Smooth muscle cell (in vitro differentiated cells): Measurements from ENCODE around the gene SCFD1. TPM values are rescaled to one million over a fixed set of nuclear protein-coding genes. Genes with fewer than 3 reads are reported as not detected.

ENCODE experiments used
- DNase-seq: peaks from one replicate; lab custom pipeline; 2025; ENCODE audit not compliant: unreplicated experiment; lab: John Stamatoyannopoulos, UW
- H2AFZ ChIP-seq: fragments of 200-600 bp; sonication (generic); 2 replicates; pipeline ENCODE4 v1.6.0; 2016; ENCODE audit warnings: antibody characterized with exemption, low read depth, mild to moderate bottlenecking
- H3F3A ChIP-seq: fragments of 200-600 bp; sonication (generic); 2 replicates; pipeline ENCODE4 v1.6.0; 2017; ENCODE audit warnings: antibody characterized with exemption, low read depth
- H3K27ac ChIP-seq: fragments of 200-600 bp; sonication (generic); 2 replicates; pipeline ENCODE4 v1.5.1; 2016; ENCODE audit warnings: low read depth, mild to moderate bottlenecking
- H3K27me3 ChIP-seq: fragments of 200-600 bp; sonication (generic); 2 replicates; pipeline ENCODE4 v1.6.1; 2016; ENCODE audit warnings: low read depth, mild to moderate bottlenecking
- H3K36me3 ChIP-seq: fragments of 200-600 bp; sonication (generic); 2 replicates; pipeline ENCODE4 v1.5.1; 2016; ENCODE audit warnings: low read depth
- H3K4me1 ChIP-seq: fragments of 200-600 bp; sonication (generic); 2 replicates; pipeline ENCODE4 v1.5.1; 2016; ENCODE audit warnings: low read depth
- H3K4me2 ChIP-seq: fragments of 200-600 bp; sonication (generic); 2 replicates; pipeline ENCODE4 v1.6.0; 2016; ENCODE audit warnings: mild to moderate bottlenecking
- H3K4me3 ChIP-seq: fragments of 200-600 bp; sonication (generic); 2 replicates; pipeline ENCODE4 v1.5.1; 2016; ENCODE audit warnings: mild to moderate bottlenecking
- H3K79me2 ChIP-seq: fragments of 200-600 bp; sonication (generic); 2 replicates; pipeline ENCODE4 v1.6.0; 2016; ENCODE audit warnings: low read depth, mild to moderate bottlenecking
- H3K9ac ChIP-seq: fragments of 200-600 bp; sonication (generic); 2 replicates; pipeline ENCODE4 v1.6.0; 2016; ENCODE audit warnings: low read depth
- H3K9me3 ChIP-seq: fragments of 200-600 bp; sonication (generic); replicated peaks from 2 replicates; pipeline ENCODE4 v1.5.1; 2016; ENCODE audit warnings: low read depth
- H4K20me1 ChIP-seq: fragments of 200-600 bp; sonication (generic); 2 replicates; pipeline ENCODE4 v1.6.0; 2016; ENCODE audit warnings: low read depth
- WGBS: methylation state at CpG from one replicate; pipeline ENCODE4 v1.1.7; 2016; ENCODE audit warnings: low lambda C conversion rate; 5-methylcytosine and 5-hydroxymethylcytosine counted together
- polyA plus RNA-seq: library from polyadenylated mRNA; unstranded; fragments of >200 nt; fragmentation: Nextera tagmentation; extraction: Ambion mirVana; gene quantifications from 2 replicates; pipeline ENCODE4 v1.2.1, GENCODE V29; 2016
- total RNA-seq: library from RNA; depleted of rRNA; stranded (reverse); fragments of >200 nt; gene quantifications from 2 replicates; pipeline ENCODE4 v1.2.3, GENCODE V29; 2014
- TF ChIP-seq, protein P1 (sequence below): fragments of 200-600 bp; sonication (generic); IDR thresholded peaks from 2 replicates; pipeline ENCODE4 v1.5.1; 2017; ENCODE audit warnings: borderline replicate concordance, mild to moderate bottlenecking, antibody characterized with exemption; ENCODE audit not compliant: insufficient read depth, poor library complexity, severe bottlenecking

The SCFD1 gene
- total and polyA plus RNA-seq, 2 experiments from 2014 or later: 88.3 to 102 TPM

DNA sequence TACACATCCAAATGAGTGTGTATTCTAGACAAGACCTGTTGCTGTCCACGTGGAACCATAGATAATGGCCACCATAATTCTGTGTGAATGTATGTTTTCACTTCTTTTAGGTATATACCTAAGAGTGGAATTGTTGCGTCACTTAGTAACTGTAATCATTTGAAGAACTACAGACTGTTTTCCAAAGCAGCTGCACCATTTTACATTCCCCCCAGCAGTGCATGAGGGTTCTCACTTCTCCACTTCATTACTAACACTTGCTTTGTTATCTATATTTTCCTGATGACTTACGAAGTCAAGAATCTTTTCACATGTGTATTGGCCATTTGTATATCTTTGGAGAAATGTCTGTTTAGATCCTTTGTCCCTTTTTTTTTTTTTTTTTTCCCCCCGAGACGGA is 106.4 kb downstream of the SCFD1 start:
- H3K36me3 ChIP-seq: peaks cover 35% of the 10 kb centered on the region
- WGBS: 89% methylated on average over 5 of the region's 5 CpGs

DNA sequence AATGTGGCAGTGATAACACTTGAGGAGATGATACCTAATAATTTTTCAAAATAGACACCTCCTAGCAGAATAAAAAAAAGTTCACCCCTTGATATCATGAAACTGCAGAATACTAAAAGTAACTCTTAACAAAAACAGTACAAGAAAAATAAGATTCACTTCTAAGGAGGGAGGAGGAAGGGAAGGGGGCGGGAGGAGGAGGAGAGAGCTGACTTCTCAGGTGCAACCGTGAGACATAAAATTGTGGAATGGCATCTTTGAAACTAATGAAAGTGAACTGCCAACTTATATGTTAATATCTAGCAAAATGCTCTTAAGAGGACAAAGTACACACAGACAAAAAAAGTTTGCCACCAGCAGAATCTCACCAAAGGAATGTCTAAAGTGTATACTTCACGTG is 115.8 kb downstream of the SCFD1 start:
- Histone ChIP-seq H3K4me1 (no peaks in the 10 kb centered on the region), H3K4me2 (no peak overlapping the region), H3K4me3 (no peak overlapping the region), H3K36me3 (peaks cover 16% of the 10 kb centered on the region), H2AFZ (no peak overlapping the region), H3K79me2 (no peaks in the 10 kb centered on the region), H3K27me3 (no peaks in the 10 kb centered on the region), H4K20me1 (peaks cover 9% of the 10 kb centered on the region), H3K9me3 (no peaks in the 10 kb centered on the region), H3F3A (peaks cover 3% of the 10 kb centered on the region), H3K9ac (no peak overlapping the region), H3K27ac (no peak overlapping the region)
- TF ChIP-seq, protein P1, sequence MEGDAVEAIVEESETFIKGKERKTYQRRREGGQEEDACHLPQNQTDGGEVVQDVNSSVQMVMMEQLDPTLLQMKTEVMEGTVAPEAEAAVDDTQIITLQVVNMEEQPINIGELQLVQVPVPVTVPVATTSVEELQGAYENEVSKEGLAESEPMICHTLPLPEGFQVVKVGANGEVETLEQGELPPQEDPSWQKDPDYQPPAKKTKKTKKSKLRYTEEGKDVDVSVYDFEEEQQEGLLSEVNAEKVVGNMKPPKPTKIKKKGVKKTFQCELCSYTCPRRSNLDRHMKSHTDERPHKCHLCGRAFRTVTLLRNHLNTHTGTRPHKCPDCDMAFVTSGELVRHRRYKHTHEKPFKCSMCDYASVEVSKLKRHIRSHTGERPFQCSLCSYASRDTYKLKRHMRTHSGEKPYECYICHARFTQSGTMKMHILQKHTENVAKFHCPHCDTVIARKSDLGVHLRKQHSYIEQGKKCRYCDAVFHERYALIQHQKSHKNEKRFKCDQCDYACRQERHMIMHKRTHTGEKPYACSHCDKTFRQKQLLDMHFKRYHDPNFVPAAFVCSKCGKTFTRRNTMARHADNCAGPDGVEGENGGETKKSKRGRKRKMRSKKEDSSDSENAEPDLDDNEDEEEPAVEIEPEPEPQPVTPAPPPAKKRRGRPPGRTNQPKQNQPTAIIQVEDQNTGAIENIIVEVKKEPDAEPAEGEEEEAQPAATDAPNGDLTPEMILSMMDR: no peak
- DNase-seq: no peak
- WGBS: 79% methylated on average over 3 of the region's 3 CpGs

More for the DNA sequence above, 106.4 kb downstream of the SCFD1 start:
- Histone ChIP-seq H3K27me3 (no peaks in the 10 kb centered on the region), H3K27ac (no peak overlapping the region), H3K4me2 (no peak overlapping the region), H3K79me2 (peaks cover 14% of the 10 kb centered on the region), H3K9me3 (no peaks in the 10 kb centered on the region), H3K9ac (no peak overlapping the region), H3K4me1 (no peaks in the 10 kb centered on the region), H4K20me1 (peaks cover 38% of the 10 kb centered on the region), H2AFZ (no peak overlapping the region), H3F3A (no peaks in the 10 kb centered on the region), H3K4me3 (no peak overlapping the region)
- DNase-seq: no peak
- TF ChIP-seq, protein P1: no peak

- H3K4me1 ChIP-seq: no peaks in the 10 kb centered on the region
- no peak overlapping the region for H2AFZ ChIP-seq
- no peaks in the 10 kb centered on the region for H3K79me2 ChIP-seq
- H3K27ac ChIP-seq: no peak overlapping the region
- no peaks in the 10 kb centered on the region for H4K20me1 ChIP-seq
- H3K9me3 ChIP-seq: no peaks in the 10 kb centered on the region
- TF ChIP-seq, protein P1: no peak
- peaks cover 15% of the 10 kb centered on the region for H3K36me3 ChIP-seq
- WGBS: 90% methylated on average over 4 of the region's 4 CpGs
- H3K27me3 ChIP-seq: no peaks in the 10 kb centered on the region
- no peak overlapping the region for H3K4me3 ChIP-seq
- H3K4me2 ChIP-seq: no peak overlapping the region
- no peak for DNase-seq
- no peak overlapping the region for H3K9ac ChIP-seq
- H3F3A ChIP-seq: peaks cover 3% of the 10 kb centered on the region
Measured at GRCh38 chr14:30738978-30739377, 116.9 kb downstream of the SCFD1 start.

DNA sequence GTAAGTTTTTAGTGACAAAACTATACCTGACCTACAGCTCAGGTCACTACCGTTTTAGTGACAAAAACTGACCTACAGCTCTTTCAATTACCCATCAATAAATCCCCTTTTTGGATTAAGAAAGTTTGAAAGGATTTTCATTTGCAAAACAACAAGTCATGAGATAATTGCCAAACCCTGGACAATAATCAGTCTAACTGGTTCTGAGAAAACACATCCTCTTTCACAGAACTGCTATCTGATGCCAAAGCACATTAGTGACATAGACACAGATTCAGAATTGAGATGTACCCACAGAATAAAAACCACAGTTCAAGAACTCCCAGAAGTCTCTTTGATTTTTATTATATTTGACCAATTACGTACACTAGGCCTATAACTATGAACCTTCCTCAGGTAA is 126.2 kb downstream of the SCFD1 start:
- Histone ChIP-seq H3K4me3 (no peak overlapping the region), H3K27me3 (no peaks in the 10 kb centered on the region), H2AFZ (no peak overlapping the region), H4K20me1 (no peaks in the 10 kb centered on the region), H3K4me2 (no peak overlapping the region), H3K27ac (no peak overlapping the region), H3F3A (no peaks in the 10 kb centered on the region), H3K9me3 (no peaks in the 10 kb centered on the region), H3K79me2 (no peaks in the 10 kb centered on the region), H3K4me1 (no peaks in the 10 kb centered on the region), H3K9ac (no peak overlapping the region), H3K36me3 (no peaks in the 10 kb centered on the region)
- DNase-seq: no peak
- TF ChIP-seq, protein P1: no peak
- WGBS: 86% methylated on average over 2 of the region's 2 CpGs
